GM21447 (cell line): ENCODE results near the gene CETP.

Source experiments
- ATAC-seq: cut with Tn5 transposase; IDR thresholded peaks from one replicate; pipeline ENCODE4 v1.9.1; 2021; ENCODE audit not compliant: unreplicated experiment

CETP gene

GRCh38 chr16:57016831-57017230 lies 55.1 kb downstream of the CETP start:
- no peak for ATAC-seq

GRCh38 chr16:57017251-57017650 lies 55.5 kb downstream of the CETP start:
- no peak for ATAC-seq

- ATAC-seq, result no peak
Observed at GRCh38 chr16:57019746-57020145, 58.0 kb downstream of the CETP start.

- ATAC-seq, result no peak
Observed at GRCh38 chr16:57020651-57021050, 58.9 kb downstream of the CETP start.

- ATAC-seq, result no peak
Observed at GRCh38 chr16:57021757-57022156, 60.0 kb downstream of the CETP start.

- no peak for ATAC-seq
Observed at GRCh38 chr16:57022445-57022844, 60.7 kb downstream of the CETP start.

- ATAC-seq, result no peak
Observed at GRCh38 chr16:57023541-57024249, 61.9 kb downstream of the CETP start.

- ATAC-seq, result no peak
Observed at GRCh38 chr16:57024894-57025680, 63.3 kb downstream of the CETP start.

GRCh38 chr16:57025941-57026777 lies 64.4 kb downstream of the CETP start:
- no peak for ATAC-seq

- no peak for ATAC-seq
Observed at GRCh38 chr16:57026778-57027062, 65.0 kb downstream of the CETP start.

GRCh38 chr16:57027067-57027466 lies 65.3 kb downstream of the CETP start:
- no peak for ATAC-seq

GRCh38 chr16:57028086-57028485 lies 66.3 kb downstream of the CETP start:
- no peak for ATAC-seq

GRCh38 chr16:57029161-57030160 lies 67.7 kb downstream of the CETP start:
- ATAC-seq, result no peak

- ATAC-seq, result no peak
Observed at GRCh38 chr16:57030346-57030902, 68.7 kb downstream of the CETP start.

- no peak for ATAC-seq
Observed at GRCh38 chr16:57031156-57031555, 69.4 kb downstream of the CETP start.

- ATAC-seq, result no peak
Observed at GRCh38 chr16:57032346-57032745, 70.6 kb downstream of the CETP start.

GRCh38 chr16:57032931-57033330 lies 71.2 kb downstream of the CETP start:
- no peak for ATAC-seq
